HCT116 (cell line): ENCODE results near the gene CCDC116. TPM values are rescaled to one million over a fixed set of nuclear protein-coding genes. Genes with fewer than 3 reads are reported as not detected.

ENCODE experiments used
- ATAC-seq: fragments of 200-7000 bp; cut with Tn5 transposase; 2 replicates; pipeline ENCODE4 v1.9.1; 2020; ENCODE audit warnings: mild to moderate bottlenecking, moderate library complexity
- BruUV-seq: library from RNA; stranded (reverse); fragments of 400-500 nt; replicated peaks from 2 replicates; lab custom pipeline; 2021; lab: Mats Ljungman, UMichigan
- CTCF ChIA-PET: fragments of 300-600 bp; sonication (Branson Sonifier 250); formaldehyde crosslinking; loops from one replicate; lab custom pipeline; 2021; ENCODE audit warnings: antibody characterized with exemption; lab: Charles Lee
- POLR2A ChIA-PET: fragments of 300-600, 350-600 bp; sonication (Branson Sonifier 250); formaldehyde crosslinking; loops from one replicate; lab custom pipeline; 2021; ENCODE audit warnings: antibody characterized with exemption; lab: Charles Lee
- RAD21 ChIA-PET, 2 experiments: fragments of 300-600 bp; sonication (Branson Sonifier 250); formaldehyde crosslinking; loops; one replicate each; lab custom pipeline; 2023; ENCODE audit warnings: low total read pairs in 2 of 2; ENCODE audit not compliant: uncharacterized antibody in 2 of 2, unreplicated experiment in 2 of 2, low non-redundant PET in 1 of 2; lab: Charles Lee
- DNase-seq: peaks from one replicate; pipeline ENCODE4 v3.0.0-alpha.2; 2010; ENCODE audit warnings: low read depth, low spot score
- H2AFZ ChIP-seq: fragments of 200-600 bp; shearing (Covaris generic), sonication (generic); 2 replicates; pipeline ENCODE4 v1.6.1; 2017; ENCODE audit warnings: low read depth, mixed run types, mixed read lengths, antibody characterized with exemption, low read length; ENCODE audit not compliant: poor library complexity, severe bottlenecking
- H3K27ac ChIP-seq: 2 replicates; pipeline ENCODE4 v1.5.1; 2012; ENCODE audit warnings: low read depth, low read length
- H3K27me3 ChIP-seq: fragments of 200-600 bp; sonication (generic); 2 replicates; pipeline ENCODE4 v1.6.1; 2016; ENCODE audit warnings: mixed run types, low read length, mixed read lengths; ENCODE audit not compliant: insufficient read depth
- H3K36me3 ChIP-seq, 2 experiments: fragments of 200-500 bp in 1 of 2; fragments of 200-600 bp in 1 of 2; sonication (Bioruptor generic) in 1 of 2; sonication (generic) in 1 of 2; 2 replicates each; pipeline versions ENCODE4 v1.5.1 to v1.6.1; 2014 to 2016; ENCODE audit warnings: low read length in 2 of 2, inconsistent platforms in 1 of 2, mixed read lengths in 1 of 2, mixed run types in 1 of 2; ENCODE audit not compliant: insufficient read depth in 2 of 2, control insufficient read depth in 1 of 2
- H3K4me1 ChIP-seq, 2 experiments: fragments of 200-600 bp in 1 of 2; sonication (generic) in 1 of 2; 2 replicates each; pipeline versions ENCODE4 v1.5.1 to v1.6.1; 2012 to 2017; ENCODE audit warnings: low read length in 2 of 2, inconsistent platforms in 1 of 2, mild to moderate bottlenecking in 1 of 2, mixed read lengths in 1 of 2, mixed run types in 1 of 2, moderate library complexity in 1 of 2; ENCODE audit not compliant: insufficient read depth in 2 of 2, control insufficient read depth in 1 of 2
- H3K4me2 ChIP-seq: fragments of 200-600 bp; sonication (generic); 2 replicates; pipeline ENCODE4 v1.6.1; 2017; ENCODE audit warnings: mixed run types, low read length, mixed read lengths
- H3K4me3 ChIP-seq, 2 experiments: fragments of 200-600 bp in 1 of 2; sonication (generic) in 1 of 2; replicated peaks in 1 of 2; 2 replicates each; pipeline ENCODE4 v1.5.1; 2011 to 2016; ENCODE audit warnings: low read length in 2 of 2, control low read depth in 1 of 2, low read depth in 1 of 2, mild to moderate bottlenecking in 1 of 2, mixed read lengths in 1 of 2, mixed run types in 1 of 2
- H3K79me2 ChIP-seq: fragments of 200-600 bp; sonication (generic); 2 replicates; pipeline ENCODE4 v1.6.1; 2017; ENCODE audit warnings: mild to moderate bottlenecking, mixed run types, low read length, moderate library complexity, mixed read lengths; ENCODE audit not compliant: insufficient read depth
- H3K9ac ChIP-seq: fragments of 200-600 bp; sonication (generic); 2 replicates; pipeline ENCODE4 v1.6.1; 2016; ENCODE audit warnings: low read length, mixed read lengths
- H3K9me2 ChIP-seq: fragments of 200-600 bp; sonication (generic), shearing (Covaris generic); 2 replicates; pipeline ENCODE4 v1.6.1; 2017; ENCODE audit warnings: mixed run types, mild to moderate bottlenecking, moderate library complexity; ENCODE audit not compliant: insufficient read depth
- H3K9me3 ChIP-seq, 2 experiments: fragments of 200-500 bp in 1 of 2; fragments of 200-600 bp in 1 of 2; sonication (Bioruptor generic) in 1 of 2; sonication (generic) in 1 of 2; 2 replicates each; pipeline ENCODE4 v1.6.1; 2014 to 2017; ENCODE audit warnings: low read length in 2 of 2, mixed read lengths in 2 of 2, inconsistent platforms in 1 of 2, low read depth in 1 of 2, mild to moderate bottlenecking in 1 of 2, mixed run types in 1 of 2, moderate library complexity in 1 of 2; ENCODE audit not compliant: control insufficient read depth in 1 of 2, insufficient read depth in 1 of 2
- H4K20me1 ChIP-seq: fragments of 200-600 bp; sonication (generic), shearing (Covaris generic); 2 replicates; pipeline ENCODE4 v1.6.1; 2017; ENCODE audit warnings: mixed run types, mild to moderate bottlenecking, moderate library complexity; ENCODE audit not compliant: insufficient read depth
- CBX3 ChIP-seq: IDR thresholded peaks from 2 replicates; pipeline ENCODE4 v1.6.1; 2012; ENCODE audit warnings: low read depth
- CEBPB ChIP-seq: IDR thresholded peaks from 2 replicates; pipeline ENCODE4 v1.6.1; 2012; ENCODE audit warnings: low read depth
- EZH2 ChIP-seq: fragments of 200-600 bp; sonication (generic); IDR thresholded peaks from 2 replicates; pipeline ENCODE4 v1.6.1; 2017; ENCODE audit warnings: antibody characterized with exemption, mixed run types
- EZH2phosphoT487 ChIP-seq: fragments of 200-600 bp; IDR thresholded peaks from 2 replicates; pipeline ENCODE4 v1.6.1; 2018; ENCODE audit warnings: antibody characterized with exemption, borderline replicate concordance
- FOSL1 ChIP-seq: IDR thresholded peaks from 2 replicates; pipeline ENCODE4 v1.6.1; 2012; ENCODE audit warnings: low read depth
- JUND ChIP-seq: IDR thresholded peaks from 2 replicates; pipeline ENCODE4 v1.6.1; 2012
- POLR2AphosphoS5 ChIP-seq: IDR thresholded peaks from 2 replicates; pipeline ENCODE4 v1.6.1; 2011; ENCODE audit warnings: mild to moderate bottlenecking, low read depth, low read length, moderate library complexity
- RAD21 ChIP-seq: IDR thresholded peaks from 2 replicates; pipeline ENCODE4 v1.6.1; 2012; ENCODE audit warnings: low read depth, mild to moderate bottlenecking
- SP1 ChIP-seq: IDR thresholded peaks from 2 replicates; pipeline ENCODE4 v1.6.1; 2012; ENCODE audit warnings: low read depth
- SRF ChIP-seq: IDR thresholded peaks from 2 replicates; pipeline ENCODE4 v1.6.1; 2012; ENCODE audit warnings: low read depth
- TCF7L2 ChIP-seq: IDR thresholded peaks from 2 replicates; pipeline ENCODE4 v1.7.0; 2011; ENCODE audit warnings: borderline replicate concordance, inconsistent platforms; ENCODE audit not compliant: insufficient read depth, insufficient read length; ENCODE audit errors: extremely low read depth
- YY1 ChIP-seq: IDR thresholded peaks from 2 replicates; pipeline ENCODE4 v1.6.1; 2011; ENCODE audit warnings: low read length, low read depth, moderate library complexity, mild to moderate bottlenecking; ENCODE audit not compliant: insufficient replicate concordance; ENCODE audit errors: extremely low read depth
- ZFX ChIP-seq: fragments of 450-650 bp; IDR thresholded peaks from 2 replicates; pipeline ENCODE4 v1.6.1; 2017
- intact Hi-C: fragments of 100-400 bp; cut with micrococcal nuclease; formaldehyde crosslinking; loops from 2 replicates; pipeline ENCODE4 v1.10.0; 2022
- total RNA-seq: library from RNA; stranded (reverse); gene quantifications from one replicate; pipeline ENCODE4 v1.2.1, GENCODE V29; 2021; ENCODE audit not compliant: unreplicated experiment
- TF ChIP-seq, protein P1 (sequence below): IDR thresholded peaks from 2 replicates; pipeline ENCODE4 v1.6.1; 2012; ENCODE audit warnings: low read depth
- TF ChIP-seq, protein P2 (sequence below): IDR thresholded peaks from 2 replicates; pipeline ENCODE4 v1.6.1; 2012

CCDC116 gene
- total RNA-seq, 1 experiment from 2014 or later: 0.66 TPM

DNA sequence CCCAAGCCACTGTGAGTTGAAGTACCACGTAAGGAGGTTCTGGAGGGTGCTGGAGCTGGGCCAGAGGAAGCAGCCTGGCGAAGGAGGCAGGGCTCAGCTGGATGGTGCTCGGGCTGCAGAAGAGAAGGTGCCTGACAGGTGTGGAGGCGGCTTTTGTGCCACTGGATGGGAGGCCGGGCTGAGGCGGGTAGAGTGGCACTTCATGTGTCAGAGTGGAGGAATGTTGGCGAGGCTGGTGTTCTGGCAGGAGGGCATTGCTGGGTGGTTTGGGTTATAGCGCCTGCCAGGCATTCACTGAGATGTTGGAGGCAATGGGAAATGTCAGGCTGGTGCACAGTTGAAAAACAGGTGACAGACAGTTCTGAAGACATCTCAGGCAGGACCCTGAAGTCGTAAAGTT, 40.9 kb upstream of the CCDC116 start:
- intact Hi-C loops: no loop called here
- ChIA-PET RAD21 (no interaction called here), CTCF (interaction anchor here (1.5 kb wide), 1 partner anchor 33 kb away, joined by 3 read pairs; no protein-coding TSS in a partner anchor), POLR2A (no interaction called here)
- Histone ChIP-seq H3K4me3 (no peak overlapping the region), H3K36me3 (peaks cover 8 to 34% of the 10 kb centered on the region in 2 experiments), H3K27me3 (no peaks in the 10 kb centered on the region), H2AFZ (no peak overlapping the region), H3K9ac (no peak overlapping the region), H3K9me2 (no peaks in the 10 kb centered on the region), H3K4me2 (no peak overlapping the region), H4K20me1 (peaks cover 23% of the 10 kb centered on the region; the same call in 1 of the 2 replicates), H3K27ac (no peak overlapping the region), H3K9me3 (no peaks in the 10 kb centered on the region), H3K4me1 (no peaks in the 10 kb centered on the region), H3K79me2 (peaks cover 100% of the 10 kb centered on the region)
- DNase-seq (no peak), ATAC-seq (no peak)
- no TSS peak for BruUV-seq
- no peak for TF ChIP-seq ZFX
- no peak for TF ChIP-seq CEBPB
- TF ChIP-seq POLR2AphosphoS5: no peak
- no peak for TF ChIP-seq RAD21
- no peak for TF ChIP-seq FOSL1
- TF ChIP-seq, protein P1, sequence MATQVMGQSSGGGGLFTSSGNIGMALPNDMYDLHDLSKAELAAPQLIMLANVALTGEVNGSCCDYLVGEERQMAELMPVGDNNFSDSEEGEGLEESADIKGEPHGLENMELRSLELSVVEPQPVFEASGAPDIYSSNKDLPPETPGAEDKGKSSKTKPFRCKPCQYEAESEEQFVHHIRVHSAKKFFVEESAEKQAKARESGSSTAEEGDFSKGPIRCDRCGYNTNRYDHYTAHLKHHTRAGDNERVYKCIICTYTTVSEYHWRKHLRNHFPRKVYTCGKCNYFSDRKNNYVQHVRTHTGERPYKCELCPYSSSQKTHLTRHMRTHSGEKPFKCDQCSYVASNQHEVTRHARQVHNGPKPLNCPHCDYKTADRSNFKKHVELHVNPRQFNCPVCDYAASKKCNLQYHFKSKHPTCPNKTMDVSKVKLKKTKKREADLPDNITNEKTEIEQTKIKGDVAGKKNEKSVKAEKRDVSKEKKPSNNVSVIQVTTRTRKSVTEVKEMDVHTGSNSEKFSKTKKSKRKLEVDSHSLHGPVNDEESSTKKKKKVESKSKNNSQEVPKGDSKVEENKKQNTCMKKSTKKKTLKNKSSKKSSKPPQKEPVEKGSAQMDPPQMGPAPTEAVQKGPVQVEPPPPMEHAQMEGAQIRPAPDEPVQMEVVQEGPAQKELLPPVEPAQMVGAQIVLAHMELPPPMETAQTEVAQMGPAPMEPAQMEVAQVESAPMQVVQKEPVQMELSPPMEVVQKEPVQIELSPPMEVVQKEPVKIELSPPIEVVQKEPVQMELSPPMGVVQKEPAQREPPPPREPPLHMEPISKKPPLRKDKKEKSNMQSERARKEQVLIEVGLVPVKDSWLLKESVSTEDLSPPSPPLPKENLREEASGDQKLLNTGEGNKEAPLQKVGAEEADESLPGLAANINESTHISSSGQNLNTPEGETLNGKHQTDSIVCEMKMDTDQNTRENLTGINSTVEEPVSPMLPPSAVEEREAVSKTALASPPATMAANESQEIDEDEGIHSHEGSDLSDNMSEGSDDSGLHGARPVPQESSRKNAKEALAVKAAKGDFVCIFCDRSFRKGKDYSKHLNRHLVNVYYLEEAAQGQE: no peak
- no peak for TF ChIP-seq JUND
- no peak for TF ChIP-seq TCF7L2
- no peak for TF ChIP-seq EZH2
- TF ChIP-seq YY1: no peak
- TF ChIP-seq, protein P2, sequence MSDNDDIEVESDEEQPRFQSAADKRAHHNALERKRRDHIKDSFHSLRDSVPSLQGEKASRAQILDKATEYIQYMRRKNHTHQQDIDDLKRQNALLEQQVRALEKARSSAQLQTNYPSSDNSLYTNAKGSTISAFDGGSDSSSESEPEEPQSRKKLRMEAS: no peak
- no peak for TF ChIP-seq EZH2phosphoT487
- TF ChIP-seq SRF: no peak
- TF ChIP-seq SP1: no peak
- no peak for TF ChIP-seq CBX3
